Adrenal gland (tissue), 5 donors: Measurements from ENCODE around the gene TSC22D2.

Source experiments
- POLR2A ChIP-seq, 2 donors: fragments of 450-650 bp; IDR thresholded peaks; one replicate each; pipeline ENCODE4 v1.6.1; 2017; ENCODE audit warnings: antibody characterized with exemption in 2 of 2, mild to moderate bottlenecking in 2 of 2, moderate library complexity in 1 of 2
- TF ChIP-seq, protein P1 (sequence below), 6 experiments: fragments of 450-650 bp in 4 of 6; fragments of 200-600 bp in 2 of 6; sonication (generic) in 1 of 6; IDR thresholded peaks; 1 replicate in 5 of 6; 2 replicates in 1 of 6; pipeline versions ENCODE4 v1.5.1 to v1.8.0; 2016 to 2021; ENCODE audit warnings: antibody characterized with exemption in 6 of 6, mild to moderate bottlenecking in 2 of 6, moderate library complexity in 1 of 6
- donor health status: DM: no; HTN: no; CAD: no.

DNA sequence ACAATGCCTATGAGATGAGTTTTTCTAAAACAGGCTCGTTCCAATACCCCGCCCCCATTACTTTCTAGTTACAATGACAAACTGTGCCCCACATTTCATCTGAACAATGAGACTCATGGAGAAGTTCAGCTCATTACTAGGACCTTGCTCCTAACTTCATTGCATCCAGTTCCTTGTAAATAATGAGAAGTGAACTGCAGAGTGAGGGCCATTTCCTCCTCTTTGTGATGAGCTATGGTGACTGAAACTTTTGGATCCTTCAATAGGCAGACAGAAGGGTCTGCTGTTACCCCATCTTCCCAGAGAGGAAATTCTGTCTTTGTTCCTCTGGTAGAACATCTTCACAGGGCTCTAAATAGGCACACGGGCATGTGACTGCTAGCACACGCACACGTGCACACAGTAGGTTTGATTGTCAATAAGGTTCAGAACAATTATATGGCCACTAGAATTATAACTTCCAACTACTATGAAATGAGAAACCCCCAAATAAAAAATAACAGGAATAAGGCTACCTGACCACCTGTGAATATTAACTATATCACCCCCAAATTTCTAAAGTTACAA is 86.4 kb downstream of the TSC22D2 start:
- TF ChIP-seq, protein P1, sequence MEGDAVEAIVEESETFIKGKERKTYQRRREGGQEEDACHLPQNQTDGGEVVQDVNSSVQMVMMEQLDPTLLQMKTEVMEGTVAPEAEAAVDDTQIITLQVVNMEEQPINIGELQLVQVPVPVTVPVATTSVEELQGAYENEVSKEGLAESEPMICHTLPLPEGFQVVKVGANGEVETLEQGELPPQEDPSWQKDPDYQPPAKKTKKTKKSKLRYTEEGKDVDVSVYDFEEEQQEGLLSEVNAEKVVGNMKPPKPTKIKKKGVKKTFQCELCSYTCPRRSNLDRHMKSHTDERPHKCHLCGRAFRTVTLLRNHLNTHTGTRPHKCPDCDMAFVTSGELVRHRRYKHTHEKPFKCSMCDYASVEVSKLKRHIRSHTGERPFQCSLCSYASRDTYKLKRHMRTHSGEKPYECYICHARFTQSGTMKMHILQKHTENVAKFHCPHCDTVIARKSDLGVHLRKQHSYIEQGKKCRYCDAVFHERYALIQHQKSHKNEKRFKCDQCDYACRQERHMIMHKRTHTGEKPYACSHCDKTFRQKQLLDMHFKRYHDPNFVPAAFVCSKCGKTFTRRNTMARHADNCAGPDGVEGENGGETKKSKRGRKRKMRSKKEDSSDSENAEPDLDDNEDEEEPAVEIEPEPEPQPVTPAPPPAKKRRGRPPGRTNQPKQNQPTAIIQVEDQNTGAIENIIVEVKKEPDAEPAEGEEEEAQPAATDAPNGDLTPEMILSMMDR (IDR thresholded peaks at IDR 0.05): no peak
- no peak for TF ChIP-seq POLR2A (IDR thresholded peaks at IDR 0.05)
